Smooth muscle cell (in vitro differentiated cells): ENCODE data around the gene KCMF1. TPM values are rescaled to one million over a fixed set of nuclear protein-coding genes. Genes with fewer than 3 reads are reported as not detected.

Experiments used
- DNase-seq: peaks from one replicate; lab custom pipeline; 2025; ENCODE audit not compliant: unreplicated experiment; lab: John Stamatoyannopoulos, UW
- H2AFZ ChIP-seq: fragments of 200-600 bp; sonication (generic); 2 replicates; pipeline ENCODE4 v1.6.0; 2016; ENCODE audit warnings: antibody characterized with exemption, low read depth, mild to moderate bottlenecking
- H3F3A ChIP-seq: fragments of 200-600 bp; sonication (generic); 2 replicates; pipeline ENCODE4 v1.6.0; 2017; ENCODE audit warnings: antibody characterized with exemption, low read depth
- H3K27ac ChIP-seq: fragments of 200-600 bp; sonication (generic); 2 replicates; pipeline ENCODE4 v1.5.1; 2016; ENCODE audit warnings: low read depth, mild to moderate bottlenecking
- H3K27me3 ChIP-seq: fragments of 200-600 bp; sonication (generic); 2 replicates; pipeline ENCODE4 v1.6.1; 2016; ENCODE audit warnings: low read depth, mild to moderate bottlenecking
- H3K36me3 ChIP-seq: fragments of 200-600 bp; sonication (generic); 2 replicates; pipeline ENCODE4 v1.5.1; 2016; ENCODE audit warnings: low read depth
- H3K4me1 ChIP-seq: fragments of 200-600 bp; sonication (generic); 2 replicates; pipeline ENCODE4 v1.5.1; 2016; ENCODE audit warnings: low read depth
- H3K4me2 ChIP-seq: fragments of 200-600 bp; sonication (generic); 2 replicates; pipeline ENCODE4 v1.6.0; 2016; ENCODE audit warnings: mild to moderate bottlenecking
- H3K4me3 ChIP-seq: fragments of 200-600 bp; sonication (generic); 2 replicates; pipeline ENCODE4 v1.5.1; 2016; ENCODE audit warnings: mild to moderate bottlenecking
- H3K79me2 ChIP-seq: fragments of 200-600 bp; sonication (generic); 2 replicates; pipeline ENCODE4 v1.6.0; 2016; ENCODE audit warnings: low read depth, mild to moderate bottlenecking
- H3K9ac ChIP-seq: fragments of 200-600 bp; sonication (generic); 2 replicates; pipeline ENCODE4 v1.6.0; 2016; ENCODE audit warnings: low read depth
- H3K9me3 ChIP-seq: fragments of 200-600 bp; sonication (generic); replicated peaks from 2 replicates; pipeline ENCODE4 v1.5.1; 2016; ENCODE audit warnings: low read depth
- H4K20me1 ChIP-seq: fragments of 200-600 bp; sonication (generic); 2 replicates; pipeline ENCODE4 v1.6.0; 2016; ENCODE audit warnings: low read depth
- CTCF ChIP-seq: fragments of 200-600 bp; sonication (generic); IDR thresholded peaks from 2 replicates; pipeline ENCODE4 v1.5.1; 2017; ENCODE audit warnings: borderline replicate concordance, mild to moderate bottlenecking, antibody characterized with exemption; ENCODE audit not compliant: insufficient read depth, poor library complexity, severe bottlenecking
- WGBS: methylation state at CpG from one replicate; pipeline ENCODE4 v1.1.7; 2016; ENCODE audit warnings: low lambda C conversion rate; 5-methylcytosine and 5-hydroxymethylcytosine counted together
- polyA plus RNA-seq: library from polyadenylated mRNA; unstranded; fragments of >200 nt; fragmentation: Nextera tagmentation; extraction: Ambion mirVana; gene quantifications from 2 replicates; pipeline ENCODE4 v1.2.1, GENCODE V29; 2016
- total RNA-seq: library from RNA; depleted of rRNA; stranded (reverse); fragments of >200 nt; gene quantifications from 2 replicates; pipeline ENCODE4 v1.2.3, GENCODE V29; 2014

Gene KCMF1
- total and polyA plus RNA-seq, 2 experiments from 2014 or later: 56.5 to 65.0 TPM

GRCh38 chr2:85095094-85095493, 124.1 kb downstream of the KCMF1 start:
- Histone ChIP-seq H3K79me2 (no peaks in the 10 kb centered on the region), H3K9ac (no peak overlapping the region), H3F3A (no peaks in the 10 kb centered on the region), H3K9me3 (no peaks in the 10 kb centered on the region), H3K36me3 (no peaks in the 10 kb centered on the region), H3K27me3 (peaks cover 8% of the 10 kb centered on the region), H4K20me1 (no peaks in the 10 kb centered on the region), H3K4me1 (no peaks in the 10 kb centered on the region), H3K4me3 (no peak overlapping the region), H3K4me2 (no peak overlapping the region), H2AFZ (no peak overlapping the region), H3K27ac (no peak overlapping the region)
- no peak for DNase-seq
- 90% methylated on average over 2 of the region's 2 CpGs for WGBS
- TF ChIP-seq CTCF: no peak

DNA sequence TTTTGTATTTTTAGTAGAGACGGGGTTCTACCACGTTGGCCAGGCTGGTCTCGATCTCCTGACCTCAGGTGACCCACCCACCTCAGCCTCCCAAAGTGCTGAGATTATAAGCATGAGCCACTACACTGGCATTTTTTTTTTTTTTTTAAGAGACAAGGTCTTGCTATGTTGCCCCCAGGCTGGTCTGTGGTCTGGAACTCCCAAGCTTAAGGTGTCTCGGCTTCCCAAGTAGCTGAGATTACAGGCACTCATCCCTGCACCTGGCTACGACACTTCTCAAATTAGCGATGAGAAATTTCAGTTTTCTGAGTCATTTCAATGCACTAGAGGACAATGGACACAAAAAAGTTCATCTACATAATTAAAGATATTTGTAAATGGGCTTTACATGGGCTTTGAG, 125.7 kb downstream of the KCMF1 start:
- WGBS: 73% methylated on average over 6 of the region's 6 CpGs
- Histone ChIP-seq H3K4me1 (no peaks in the 10 kb centered on the region), H3K9ac (no peak overlapping the region), H3K27ac (no peak overlapping the region), H2AFZ (no peak overlapping the region), H3K9me3 (no peaks in the 10 kb centered on the region), H3K36me3 (no peaks in the 10 kb centered on the region), H3K4me2 (no peak overlapping the region), H3K79me2 (no peaks in the 10 kb centered on the region), H3F3A (no peaks in the 10 kb centered on the region), H4K20me1 (no peaks in the 10 kb centered on the region), H3K4me3 (no peak overlapping the region), H3K27me3 (peaks cover 8% of the 10 kb centered on the region)
- DNase-seq: no peak
- no peak for TF ChIP-seq CTCF

DNA sequence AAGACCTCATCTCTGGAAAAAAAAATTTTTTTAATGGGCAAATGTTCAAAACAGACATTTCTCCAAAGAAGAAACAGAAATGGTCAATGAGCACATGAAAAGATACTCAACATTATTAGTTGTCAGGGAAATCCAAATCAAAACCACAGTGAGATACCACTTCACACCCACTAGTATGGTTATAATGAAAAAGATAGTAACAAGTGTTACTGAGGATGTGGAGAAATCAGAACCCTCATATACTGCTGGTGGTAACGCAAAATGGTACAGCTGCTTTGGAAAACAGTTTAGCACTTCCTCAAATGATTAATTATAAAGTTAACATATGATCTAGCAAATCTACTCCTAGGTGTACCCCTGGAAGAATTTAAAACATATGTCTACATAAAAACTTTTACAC, 133.3 kb downstream of the KCMF1 start:
- Histone ChIP-seq H3K9me3 (no peaks in the 10 kb centered on the region), H2AFZ (no peak overlapping the region), H4K20me1 (no peaks in the 10 kb centered on the region), H3K4me3 (no peak overlapping the region), H3K9ac (no peak overlapping the region), H3K36me3 (no peaks in the 10 kb centered on the region), H3K27me3 (no peaks in the 10 kb centered on the region), H3F3A (no peaks in the 10 kb centered on the region), H3K4me2 (no peak overlapping the region), H3K27ac (no peak overlapping the region), H3K79me2 (no peaks in the 10 kb centered on the region), H3K4me1 (no peaks in the 10 kb centered on the region)
- no peak for DNase-seq
- TF ChIP-seq CTCF: no peak
- 91% methylated on average over 1 of the region's 1 CpG for WGBS

DNA sequence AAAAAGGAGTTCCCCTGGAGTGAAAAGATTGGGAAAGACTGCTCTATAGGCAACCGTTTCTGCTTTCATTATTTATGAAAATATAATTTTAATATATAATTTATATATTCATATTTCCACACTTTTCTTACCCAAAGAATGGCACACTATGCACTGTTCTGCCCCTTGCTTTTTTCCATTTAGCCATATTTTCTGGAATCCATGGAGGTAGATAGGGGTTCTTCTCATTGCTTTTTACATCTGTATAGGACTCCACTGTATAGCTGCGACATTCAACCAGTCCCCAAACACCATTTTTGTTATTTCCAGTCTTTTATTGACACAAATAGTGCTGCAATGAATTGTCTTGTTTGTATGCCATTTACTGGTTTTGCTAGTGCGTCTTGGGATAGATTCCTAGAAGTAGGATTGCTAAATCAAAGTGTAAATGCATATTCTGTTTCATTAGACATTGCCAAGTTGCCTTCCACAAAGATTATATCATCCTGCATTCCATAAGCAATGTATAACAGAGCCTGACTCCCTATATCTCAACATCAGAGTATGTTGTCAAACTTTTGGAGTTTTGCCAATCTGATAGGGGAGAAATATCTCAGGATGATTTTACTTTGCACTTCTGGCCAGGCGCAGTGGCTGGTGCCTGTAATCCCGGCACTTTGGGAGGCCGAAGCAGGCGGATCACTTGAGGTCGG, 135.7 kb downstream of the KCMF1 start:
- no peaks in the 10 kb centered on the region for H3F3A ChIP-seq
- no peak overlapping the region for H3K9ac ChIP-seq
- H3K4me2 ChIP-seq: no peak overlapping the region
- TF ChIP-seq CTCF: no peak
- no peaks in the 10 kb centered on the region for H3K36me3 ChIP-seq
- H3K4me3 ChIP-seq: no peak overlapping the region
- no peaks in the 10 kb centered on the region for H3K79me2 ChIP-seq
- no peaks in the 10 kb centered on the region for H3K4me1 ChIP-seq
- H3K27me3 ChIP-seq: no peaks in the 10 kb centered on the region
- H3K9me3 ChIP-seq: no peaks in the 10 kb centered on the region
- H4K20me1 ChIP-seq: no peaks in the 10 kb centered on the region
- H3K27ac ChIP-seq: no peak overlapping the region
- no peak for DNase-seq
- H2AFZ ChIP-seq: no peak overlapping the region
- WGBS: 72% methylated on average over 8 of the region's 8 CpGs
